Trophoblast cell (in vitro differentiated cells and primary cell): ENCODE results near the gene SLC29A4.
"Not testable (repeated sequence)": the region's sequence is repeated elsewhere in the genome, so short reads cannot be mapped to it uniquely, and the experiment has no call there.

Source experiments
- DNase-seq, 2 donors: peaks; one replicate each; pipeline ENCODE4 v3.0.0-alpha.2; 2016
- H2AFZ ChIP-seq: 2 replicates; pipeline ENCODE4 v1.6.1; 2013; ENCODE audit warnings: low read length, moderate library complexity, mild to moderate bottlenecking; ENCODE audit not compliant: insufficient read depth, poor library complexity
- H2AK5ac ChIP-seq: 2 replicates; pipeline ENCODE4 v1.6.1; 2013; ENCODE audit warnings: mild to moderate bottlenecking, low read length
- H2BK120ac ChIP-seq: 2 replicates; pipeline ENCODE4 v1.6.1; 2013; ENCODE audit warnings: low read length, mild to moderate bottlenecking, moderate library complexity; ENCODE audit not compliant: insufficient read depth, poor library complexity
- H2BK12ac ChIP-seq: 2 replicates; pipeline ENCODE4 v1.6.1; 2013; ENCODE audit warnings: mild to moderate bottlenecking, low read length, moderate library complexity
- H2BK5ac ChIP-seq: 2 replicates; pipeline ENCODE4 v1.6.1; 2013; ENCODE audit warnings: low read length, low read depth, moderate library complexity, mild to moderate bottlenecking; ENCODE audit not compliant: poor library complexity
- H3K14ac ChIP-seq: 2 replicates; pipeline ENCODE4 v1.6.1; 2013; ENCODE audit warnings: mild to moderate bottlenecking, low read length
- H3K18ac ChIP-seq: 2 replicates; pipeline ENCODE4 v1.6.1; 2013; ENCODE audit warnings: mild to moderate bottlenecking, low read length
- H3K23ac ChIP-seq: 2 replicates; pipeline ENCODE4 v1.6.1; 2013; ENCODE audit warnings: low read length
- H3K27ac ChIP-seq: 2 replicates; pipeline ENCODE4 v1.5.1; 2013; ENCODE audit warnings: low read depth, mild to moderate bottlenecking, inconsistent platforms, low read length, moderate library complexity
- H3K27me3 ChIP-seq: 2 replicates; pipeline ENCODE4 v1.6.1; 2013; ENCODE audit warnings: inconsistent platforms, mild to moderate bottlenecking, low read length, moderate library complexity; ENCODE audit not compliant: insufficient read depth
- H3K36me3 ChIP-seq, 2 experiments: 1 replicate in 1 of 2; 2 replicates in 1 of 2; pipeline ENCODE4 v1.6.1; 2013; ENCODE audit warnings: low read length in 2 of 2, mild to moderate bottlenecking in 2 of 2, moderate library complexity in 1 of 2; ENCODE audit not compliant: insufficient read depth in 2 of 2, control insufficient read depth in 1 of 2
- H3K4ac ChIP-seq: 2 replicates; pipeline ENCODE4 v1.6.1; 2013; ENCODE audit warnings: low read depth, mild to moderate bottlenecking, low read length, moderate library complexity
- H3K4me1 ChIP-seq, 2 experiments: 1 replicate in 1 of 2; 2 replicates in 1 of 2; pipeline ENCODE4 v1.6.1; 2013; ENCODE audit warnings: low read length in 2 of 2, mild to moderate bottlenecking in 2 of 2, moderate library complexity in 1 of 2; ENCODE audit not compliant: insufficient read depth in 2 of 2, control insufficient read depth in 1 of 2
- H3K4me2 ChIP-seq: 2 replicates; pipeline ENCODE4 v1.6.1; 2013; ENCODE audit warnings: inconsistent platforms, mild to moderate bottlenecking, low read length, moderate library complexity
- H3K4me3 ChIP-seq: 2 replicates; pipeline ENCODE4 v1.5.1; 2013; ENCODE audit warnings: mild to moderate bottlenecking, low read depth, low read length, inconsistent platforms
- H3K79me1 ChIP-seq: one replicate; pipeline ENCODE4 v1.6.1; 2013; ENCODE audit warnings: low read length
- H3K79me2 ChIP-seq: 2 replicates; pipeline ENCODE4 v1.6.1; 2013; ENCODE audit warnings: low read length, mild to moderate bottlenecking; ENCODE audit not compliant: control insufficient read depth, insufficient read depth, poor library complexity
- H3K9ac ChIP-seq: 2 replicates; pipeline ENCODE4 v1.6.1; 2013; ENCODE audit warnings: mild to moderate bottlenecking, low read length
- H3K9me3 ChIP-seq: 2 replicates; pipeline ENCODE4 v1.6.1; 2013; ENCODE audit warnings: low read depth, mild to moderate bottlenecking, control low read depth, inconsistent platforms, low read length; ENCODE audit not compliant: insufficient read depth
- H4K12ac ChIP-seq: 2 replicates; pipeline ENCODE4 v1.6.1; 2013; ENCODE audit warnings: low read depth, mild to moderate bottlenecking, low read length, moderate library complexity
- H4K8ac ChIP-seq: 2 replicates; pipeline ENCODE4 v1.6.1; 2013; ENCODE audit warnings: low read depth, mild to moderate bottlenecking, low read length, moderate library complexity
- H4K91ac ChIP-seq: one replicate; pipeline ENCODE4 v1.6.1; 2013; ENCODE audit warnings: low read depth, mild to moderate bottlenecking, low read length, moderate library complexity
- WGBS: extraction: QIAGEN DNeasy Blood & Tissue Kit; methylation state at CpG from one replicate; pipeline ENCODE4 v1.1.7; 2013; ENCODE audit warnings: missing lambda C conversion rate; ENCODE audit not compliant: insufficient read length, insufficient coverage; ENCODE audit errors: extremely low coverage; 5-methylcytosine and 5-hydroxymethylcytosine counted together

Gene SLC29A4

DNA sequence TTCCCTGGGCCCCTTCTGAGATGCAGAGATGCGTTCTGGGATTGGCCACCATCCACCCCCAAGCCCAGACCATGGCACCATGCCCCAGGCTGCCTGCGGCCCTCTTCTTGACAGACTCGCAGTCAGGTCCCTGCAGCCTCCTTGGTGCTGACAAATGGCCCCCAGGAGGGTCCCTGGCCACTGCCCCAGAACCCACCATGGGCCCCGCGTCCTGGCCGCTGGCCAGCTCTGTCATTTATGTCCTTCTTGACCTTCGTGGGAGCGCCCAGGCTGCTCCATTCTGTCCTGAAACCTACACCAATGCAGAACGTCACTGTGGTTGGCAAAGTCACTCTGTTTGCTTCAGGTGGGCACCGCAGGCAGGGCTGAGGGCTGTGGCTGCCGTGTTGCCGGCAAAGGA, 39.5 kb upstream of the SLC29A4 start:
- no peak overlapping the region for H4K12ac ChIP-seq
- no peak overlapping the region for H3K9ac ChIP-seq
- H2AFZ ChIP-seq, result no peak overlapping the region
- no peaks in the 10 kb centered on the region for H3K79me2 ChIP-seq
- H3K4me3 ChIP-seq, result no peak overlapping the region
- no peak overlapping the region for H2AK5ac ChIP-seq
- no peak overlapping the region for H2BK12ac ChIP-seq
- H3K79me1 ChIP-seq, result no peaks in the 10 kb centered on the region
- no peak overlapping the region for H3K4ac ChIP-seq
- no peak overlapping the region for H3K27ac ChIP-seq
- WGBS, result no CpG with 5 or more reads among the region's 12 CpGs
- H3K18ac ChIP-seq, result no peak overlapping the region
- no peaks in the 10 kb centered on the region for H3K9me3 ChIP-seq
- H3K23ac ChIP-seq, result no peak overlapping the region
- no peaks in the 10 kb centered on the region for H3K36me3 ChIP-seq
- H3K4me1 ChIP-seq, result peaks cover 0 to 4% of the 10 kb centered on the region in 2 experiments
- no peak for DNase-seq
- no peak overlapping the region for H2BK120ac ChIP-seq
- no peak overlapping the region for H4K8ac ChIP-seq
- no peak overlapping the region for H2BK5ac ChIP-seq
- H3K14ac ChIP-seq, result no peak overlapping the region
- H3K27me3 ChIP-seq, result no peaks in the 10 kb centered on the region
- H3K4me2 ChIP-seq, result no peak overlapping the region
- no peak overlapping the region for H4K91ac ChIP-seq

GRCh38 chr7:5248201-5248885, 34.4 kb upstream of the SLC29A4 start:
- no peak for DNase-seq
- WGBS, result no CpG with 5 or more reads among the region's 31 CpGs

DNA sequence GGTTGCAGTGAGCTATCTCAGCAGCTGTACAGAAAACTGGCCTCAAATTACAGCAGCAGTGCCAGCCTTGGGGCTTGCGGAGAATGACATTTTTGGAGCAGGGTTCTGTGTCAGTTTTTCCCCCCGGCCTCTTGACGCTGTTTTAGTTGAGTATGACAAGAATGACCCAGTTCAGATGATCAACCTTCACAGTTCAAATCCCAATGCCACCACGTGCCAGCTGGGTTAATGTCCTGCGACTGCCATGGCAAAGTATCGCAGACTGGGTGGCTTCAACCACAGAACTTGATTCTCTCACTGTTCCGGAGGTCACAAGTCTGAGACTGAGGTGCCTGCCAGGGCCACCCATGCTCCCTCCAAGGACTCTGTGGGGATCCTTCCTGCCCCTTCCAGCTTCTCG, 32.0 kb upstream of the SLC29A4 start:
- not testable (repeated sequence) for H4K12ac ChIP-seq, H3K23ac ChIP-seq, H3K18ac ChIP-seq, H2BK5ac ChIP-seq, H3K4ac ChIP-seq, H3K27me3 ChIP-seq, H3K9ac ChIP-seq, H2BK120ac ChIP-seq, H3K79me2 ChIP-seq, H4K8ac ChIP-seq, DNase-seq, H3K27ac ChIP-seq, H4K91ac ChIP-seq, H2AK5ac ChIP-seq, H3K4me3 ChIP-seq, H3K36me3 ChIP-seq, H3K14ac ChIP-seq, H3K79me1 ChIP-seq, H3K4me1 ChIP-seq, H3K4me2 ChIP-seq, H2AFZ ChIP-seq, H3K9me3 ChIP-seq, H2BK12ac ChIP-seq
- WGBS, result no CpG with 5 or more reads among the region's 8 CpGs

More at GRCh38 chr7:5248201-5248885, 34.4 kb upstream of the SLC29A4 start:
- Histone ChIP-seq H3K4me1 (no peaks in the 10 kb centered on the region), H2BK120ac (no peak overlapping the region), H3K9ac (no peak overlapping the region), H4K12ac (no peak overlapping the region), H2AK5ac (no peak overlapping the region), H2BK12ac (no peak overlapping the region), H3K79me2 (no peaks in the 10 kb centered on the region), H3K18ac (no peak overlapping the region), H3K79me1 (no peaks in the 10 kb centered on the region), H2AFZ (no peak overlapping the region), H2BK5ac (no peak overlapping the region), H3K9me3 (no peaks in the 10 kb centered on the region), H3K4ac (no peak overlapping the region), H3K27ac (no peak overlapping the region), H3K27me3 (no peaks in the 10 kb centered on the region), H3K14ac (no peak overlapping the region), H4K91ac (no peak overlapping the region), H3K23ac (no peak overlapping the region), H4K8ac (no peak overlapping the region), H3K36me3 (no peaks in the 10 kb centered on the region), H3K4me2 (no peak overlapping the region), H3K4me3 (no peak overlapping the region)

GRCh38 chr7:5253529-5253928, 29.2 kb upstream of the SLC29A4 start:
- not testable (repeated sequence) for H3K27me3 ChIP-seq, DNase-seq, H3K27ac ChIP-seq, H3K4me3 ChIP-seq, H3K4me2 ChIP-seq, H4K91ac ChIP-seq, H3K9ac ChIP-seq, H2BK5ac ChIP-seq, H2AK5ac ChIP-seq, H3K23ac ChIP-seq, H3K4me1 ChIP-seq, H2BK120ac ChIP-seq, H2BK12ac ChIP-seq, H3K79me2 ChIP-seq, H4K8ac ChIP-seq, H3K36me3 ChIP-seq, H2AFZ ChIP-seq, H3K9me3 ChIP-seq, H3K18ac ChIP-seq, H3K14ac ChIP-seq, H3K4ac ChIP-seq, H4K12ac ChIP-seq, H3K79me1 ChIP-seq
- no CpG with 5 or more reads among the region's 14 CpGs for WGBS
